ENCODE data around the gene SLC25A19. TPM values are rescaled to one million over a fixed set of nuclear protein-coding genes. Genes with fewer than 3 reads are reported as not detected.

Gene SLC25A19
- total and polyA plus RNA-seq, 9 of the 15 experiments (the other 6 are each of a cell fraction or from before 2014, with no cell fraction given) = 33.4 to 76.6 (median 55.3) TPM

Other genes starting within 250 kb of the SLC25A19 start
Only the 7 nearest of the 16 such genes appear.
- 131 and 132 TPM in 2 replicates for gene JPT1, start 134.9 kb downstream of the SLC25A19 start, total RNA-seq (2014; rRNA removed)
- gene JPT1, start 134.9 kb downstream of the SLC25A19 start, total RNA-seq (2014; rRNA removed; fragmentation: Illumina TruSeq; extraction: Trizol) = 168 and 185 TPM in 2 replicates
- 290 and 292 TPM in 2 replicates for gene JPT1, start 134.9 kb downstream of the SLC25A19 start, total RNA-seq (2015; rRNA removed; fragmentation: Illumina TruSeq; extraction: Trizol)
- 243 and 245 TPM in 2 replicates for gene JPT1, start 134.9 kb downstream of the SLC25A19 start, total RNA-seq (2021)
- gene JPT1, start 134.9 kb downstream of the SLC25A19 start, polyA plus RNA-seq (2011; rRNA removed) = 54.0 and 56.7 TPM in 2 replicates
- 276 and 277 TPM in 2 replicates for gene JPT1, start 134.9 kb downstream of the SLC25A19 start, polyA plus RNA-seq (2014; fragmentation: Illumina TruSeq; extraction: Trizol)
- gene JPT1, start 134.9 kb downstream of the SLC25A19 start, polyA plus RNA-seq (2014; fragmentation: Nextera tagmentation; extraction: Ambion mirVana) = 10 to 100 TPM; 67.8 to 77.7 TPM
- 144 and 237 TPM in 2 replicates for gene JPT1, start 134.9 kb downstream of the SLC25A19 start, polyA plus RNA-seq (2014; rRNA removed)
- gene SUMO2, start 106.5 kb downstream of the SLC25A19 start, total RNA-seq (2014; rRNA removed) = 170 and 203 TPM in 2 replicates
- 379 and 441 TPM in 2 replicates for gene SUMO2, start 106.5 kb downstream of the SLC25A19 start, total RNA-seq (2014; rRNA removed; fragmentation: Illumina TruSeq; extraction: Trizol)
- 361 and 419 TPM in 2 replicates for gene SUMO2, start 106.5 kb downstream of the SLC25A19 start, total RNA-seq (2015; rRNA removed; fragmentation: Illumina TruSeq; extraction: Trizol)
- gene SUMO2, start 106.5 kb downstream of the SLC25A19 start, total RNA-seq (2021) = 511 and 520 TPM in 2 replicates
- 414 and 505 TPM in 2 replicates for gene SUMO2, start 106.5 kb downstream of the SLC25A19 start, polyA plus RNA-seq (2011; rRNA removed)
- gene SUMO2, start 106.5 kb downstream of the SLC25A19 start, polyA plus RNA-seq (2014; fragmentation: Illumina TruSeq; extraction: Trizol) = 233 and 262 TPM in 2 replicates
- 100 to 1,000 TPM; 570 to 733 TPM for gene SUMO2, start 106.5 kb downstream of the SLC25A19 start, polyA plus RNA-seq (2014; fragmentation: Nextera tagmentation; extraction: Ambion mirVana)
- 157 and 222 TPM in 2 replicates for gene SUMO2, start 106.5 kb downstream of the SLC25A19 start, polyA plus RNA-seq (2014; rRNA removed)
- 50.2 and 52.4 TPM in 2 replicates for gene NUP85, start 83.8 kb downstream of the SLC25A19 start, total RNA-seq (2014; rRNA removed)
- gene NUP85, start 83.8 kb downstream of the SLC25A19 start, total RNA-seq (2014; rRNA removed; fragmentation: Illumina TruSeq; extraction: Trizol) = 99.8 and 115 TPM in 2 replicates
- gene NUP85, start 83.8 kb downstream of the SLC25A19 start, total RNA-seq (2015; rRNA removed; fragmentation: Illumina TruSeq; extraction: Trizol) = 77.1 and 81.2 TPM in 2 replicates
- 121 and 127 TPM in 2 replicates for gene NUP85, start 83.8 kb downstream of the SLC25A19 start, total RNA-seq (2021)
- gene NUP85, start 83.8 kb downstream of the SLC25A19 start, polyA plus RNA-seq (2011; rRNA removed) = 128 and 135 TPM in 2 replicates
- 82.2 and 83.7 TPM in 2 replicates for gene NUP85, start 83.8 kb downstream of the SLC25A19 start, polyA plus RNA-seq (2014; fragmentation: Illumina TruSeq; extraction: Trizol)
- 100 to 1,000 TPM; 156 to 177 TPM for gene NUP85, start 83.8 kb downstream of the SLC25A19 start, polyA plus RNA-seq (2014; fragmentation: Nextera tagmentation; extraction: Ambion mirVana)
- gene NUP85, start 83.8 kb downstream of the SLC25A19 start, polyA plus RNA-seq (2014; rRNA removed) = 110 and 116 TPM in 2 replicates
- 16.3 and 27.7 TPM in 2 replicates for gene GGA3, start 27.8 kb downstream of the SLC25A19 start, total RNA-seq (2014; rRNA removed)
- 25.4 and 26.5 TPM in 2 replicates for gene GGA3, start 27.8 kb downstream of the SLC25A19 start, total RNA-seq (2014; rRNA removed; fragmentation: Illumina TruSeq; extraction: Trizol)
- 21.3 and 23.7 TPM in 2 replicates for gene GGA3, start 27.8 kb downstream of the SLC25A19 start, total RNA-seq (2015; rRNA removed; fragmentation: Illumina TruSeq; extraction: Trizol)
- gene GGA3, start 27.8 kb downstream of the SLC25A19 start, total RNA-seq (2021) = 60.9 and 64.9 TPM in 2 replicates
- 40.9 and 74.6 TPM in 2 replicates for gene GGA3, start 27.8 kb downstream of the SLC25A19 start, polyA plus RNA-seq (2011; rRNA removed)
- 51.7 and 54.2 TPM in 2 replicates for gene GGA3, start 27.8 kb downstream of the SLC25A19 start, polyA plus RNA-seq (2014; fragmentation: Illumina TruSeq; extraction: Trizol)
- gene GGA3, start 27.8 kb downstream of the SLC25A19 start, polyA plus RNA-seq (2014; fragmentation: Nextera tagmentation; extraction: Ambion mirVana) = 1 to 10 TPM; 5.7 to 6.3 TPM
- gene GGA3, start 27.8 kb downstream of the SLC25A19 start, polyA plus RNA-seq (2014; rRNA removed) = 41.2 and 45.9 TPM in 2 replicates
- 115 and 137 TPM in 2 replicates for gene MRPS7, start 27.6 kb downstream of the SLC25A19 start, total RNA-seq (2014; rRNA removed)
- 128 and 142 TPM in 2 replicates for gene MRPS7, start 27.6 kb downstream of the SLC25A19 start, total RNA-seq (2014; rRNA removed; fragmentation: Illumina TruSeq; extraction: Trizol)
- gene MRPS7, start 27.6 kb downstream of the SLC25A19 start, total RNA-seq (2015; rRNA removed; fragmentation: Illumina TruSeq; extraction: Trizol) = 124 and 132 TPM in 2 replicates
- 117 and 120 TPM in 2 replicates for gene MRPS7, start 27.6 kb downstream of the SLC25A19 start, total RNA-seq (2021)
- gene MRPS7, start 27.6 kb downstream of the SLC25A19 start, polyA plus RNA-seq (2011; rRNA removed) = 90.8 and 115 TPM in 2 replicates
- 140 and 153 TPM in 2 replicates for gene MRPS7, start 27.6 kb downstream of the SLC25A19 start, polyA plus RNA-seq (2014; fragmentation: Illumina TruSeq; extraction: Trizol)
- gene MRPS7, start 27.6 kb downstream of the SLC25A19 start, polyA plus RNA-seq (2014; fragmentation: Nextera tagmentation; extraction: Ambion mirVana) = 100 to 1,000 TPM; 236 to 244 TPM
- 107 and 126 TPM in 2 replicates for gene MRPS7, start 27.6 kb downstream of the SLC25A19 start, polyA plus RNA-seq (2014; rRNA removed)
- gene MIF4GD, start 18.2 kb downstream of the SLC25A19 start, total RNA-seq (2014; rRNA removed) = 22.4 and 25.2 TPM in 2 replicates
- 11.8 and 12.3 TPM in 2 replicates for gene MIF4GD, start 18.2 kb downstream of the SLC25A19 start, total RNA-seq (2014; rRNA removed; fragmentation: Illumina TruSeq; extraction: Trizol)
- 13.2 and 14.0 TPM in 2 replicates for gene MIF4GD, start 18.2 kb downstream of the SLC25A19 start, total RNA-seq (2015; rRNA removed; fragmentation: Illumina TruSeq; extraction: Trizol)
- gene MIF4GD, start 18.2 kb downstream of the SLC25A19 start, total RNA-seq (2021) = 23.0 and 27.1 TPM in 2 replicates
- 50.8 and 53.9 TPM in 2 replicates for gene MIF4GD, start 18.2 kb downstream of the SLC25A19 start, polyA plus RNA-seq (2011; rRNA removed)
- 25.5 and 28.1 TPM in 2 replicates for gene MIF4GD, start 18.2 kb downstream of the SLC25A19 start, polyA plus RNA-seq (2014; fragmentation: Illumina TruSeq; extraction: Trizol)
- 10 to 100 TPM; 46.7 to 63.8 TPM for gene MIF4GD, start 18.2 kb downstream of the SLC25A19 start, polyA plus RNA-seq (2014; fragmentation: Nextera tagmentation; extraction: Ambion mirVana)
- gene MIF4GD, start 18.2 kb downstream of the SLC25A19 start, polyA plus RNA-seq (2014; rRNA removed) = 30.6 and 36.0 TPM in 2 replicates
- 107 and 125 TPM in 2 replicates for gene GRB2, start 116.2 kb upstream of the SLC25A19 start, total RNA-seq (2014; rRNA removed)
- 65.3 and 79.9 TPM in 2 replicates for gene GRB2, start 116.2 kb upstream of the SLC25A19 start, total RNA-seq (2014; rRNA removed; fragmentation: Illumina TruSeq; extraction: Trizol)
- gene GRB2, start 116.2 kb upstream of the SLC25A19 start, total RNA-seq (2015; rRNA removed; fragmentation: Illumina TruSeq; extraction: Trizol) = 70.5 and 74.3 TPM in 2 replicates
- 113 and 115 TPM in 2 replicates for gene GRB2, start 116.2 kb upstream of the SLC25A19 start, total RNA-seq (2021)
- gene GRB2, start 116.2 kb upstream of the SLC25A19 start, polyA plus RNA-seq (2011; rRNA removed) = 66.8 and 136 TPM in 2 replicates
- 83.5 and 84.8 TPM in 2 replicates for gene GRB2, start 116.2 kb upstream of the SLC25A19 start, polyA plus RNA-seq (2014; fragmentation: Illumina TruSeq; extraction: Trizol)
- gene GRB2, start 116.2 kb upstream of the SLC25A19 start, polyA plus RNA-seq (2014; fragmentation: Nextera tagmentation; extraction: Ambion mirVana) = 10 to 100 TPM; 57.2 to 69.1 TPM
- gene GRB2, start 116.2 kb upstream of the SLC25A19 start, polyA plus RNA-seq (2014; rRNA removed) = 85.2 and 95.1 TPM in 2 replicates